Neural cell (in vitro differentiated cells): Measurements from ENCODE around the gene TRIO. TPM values are rescaled to one million over a fixed set of nuclear protein-coding genes. Genes with fewer than 3 reads are reported as not detected.

Source experiments
- H2AFZ ChIP-seq: fragments of 200-600, 300-800 bp; sonication (generic), shearing (Covaris generic); 2 replicates; pipeline ENCODE4 v1.6.0; 2014; ENCODE audit warnings: low read depth, mild to moderate bottlenecking, antibody characterized with exemption, low read length, moderate library complexity
- H3F3A ChIP-seq: fragments of 200-600 bp; shearing (Covaris generic); 2 replicates; pipeline ENCODE4 v1.6.1; 2016; ENCODE audit warnings: mild to moderate bottlenecking, moderate library complexity, mixed read lengths, antibody characterized with exemption, low read length; ENCODE audit not compliant: insufficient read depth, poor library complexity, severe bottlenecking
- H3K27ac ChIP-seq: fragments of 200-600, 300-800 bp; sonication (generic), shearing (Covaris generic); 2 replicates; pipeline ENCODE4 v1.5.1; 2014; ENCODE audit warnings: mild to moderate bottlenecking, low read length, moderate library complexity
- H3K27me3 ChIP-seq: fragments of 300-800, 200-600 bp; sonication (generic), shearing (Covaris generic); 2 replicates; pipeline ENCODE4 v1.6.0; 2014; ENCODE audit warnings: mild to moderate bottlenecking, low read depth, low read length, moderate library complexity; ENCODE audit not compliant: insufficient read depth
- H3K36me3 ChIP-seq: fragments of 300-800, 200-600 bp; sonication (generic), shearing (Covaris generic); 2 replicates; pipeline ENCODE4 v1.5.1; 2014; ENCODE audit warnings: mild to moderate bottlenecking, antibody characterized with exemption, low read length, moderate library complexity; ENCODE audit not compliant: insufficient read depth
- H3K4me2 ChIP-seq: fragments of 300-800, 200-600 bp; sonication (generic), shearing (Covaris generic); 2 replicates; pipeline ENCODE4 v1.6.0; 2014; ENCODE audit warnings: mild to moderate bottlenecking, low read length
- H3K4me3 ChIP-seq: fragments of 300-800, 200-600 bp; sonication (generic), shearing (Covaris generic); 2 replicates; pipeline ENCODE4 v1.5.1; 2014; ENCODE audit warnings: mild to moderate bottlenecking, low read length, moderate library complexity
- H3K79me2 ChIP-seq: fragments of 200-600 bp; shearing (Covaris generic); replicated peaks from 2 replicates; pipeline ENCODE4 v1.6.0; 2014; ENCODE audit warnings: mild to moderate bottlenecking, low read length, moderate library complexity; ENCODE audit not compliant: insufficient read depth
- H3K9ac ChIP-seq: fragments of 300-800, 200-600 bp; sonication (generic), shearing (Covaris generic); 2 replicates; pipeline ENCODE4 v1.6.1; 2016; ENCODE audit warnings: mild to moderate bottlenecking, low read length, mixed read lengths
- H3K9me2 ChIP-seq: fragments of 200-600 bp; shearing (Covaris generic); 2 replicates; pipeline ENCODE4 v1.6.1; 2016; ENCODE audit warnings: mild to moderate bottlenecking, low read length, mixed read lengths; ENCODE audit not compliant: insufficient read depth
- H3K9me3 ChIP-seq: fragments of 200-600, 300-800 bp; sonication (generic), shearing (Covaris generic); 2 replicates; pipeline ENCODE4 v1.6.1; 2016; ENCODE audit warnings: mild to moderate bottlenecking, mixed run types, low read length, moderate library complexity, mixed read lengths
- H4K20me1 ChIP-seq: fragments of 200-600 bp; shearing (Covaris generic); 2 replicates; pipeline ENCODE4 v1.6.1; 2016; ENCODE audit warnings: mild to moderate bottlenecking, mixed run types; ENCODE audit not compliant: insufficient read depth
- EP300 ChIP-seq: fragments of 450-650 bp; conservative IDR thresholded peaks from 2 replicates; pipeline ENCODE4 v1.6.1; 2014; ENCODE audit warnings: antibody characterized with exemption, mild to moderate bottlenecking, moderate library complexity; ENCODE audit not compliant: poor library complexity, severe bottlenecking
- EZH2 ChIP-seq: fragments of 200-600, 300-800 bp; shearing (Covaris generic), sonication (generic); IDR thresholded peaks from 2 replicates; pipeline ENCODE4 v1.6.1; 2014; ENCODE audit warnings: antibody characterized with exemption, low read length, borderline replicate concordance, mild to moderate bottlenecking; ENCODE audit not compliant: insufficient read depth, poor library complexity, severe bottlenecking
- MXI1 ChIP-seq: fragments of 450-650 bp; conservative IDR thresholded peaks from 2 replicates; pipeline ENCODE4 v1.6.1; 2014; ENCODE audit warnings: antibody characterized with exemption, mild to moderate bottlenecking; ENCODE audit not compliant: poor library complexity, severe bottlenecking
- POLR2AphosphoS5 ChIP-seq: IDR thresholded peaks from 2 replicates; pipeline ENCODE4 v1.6.1; 2012
- RAD21 ChIP-seq: fragments of 450-650 bp; conservative IDR thresholded peaks from 2 replicates; pipeline ENCODE4 v1.6.1; 2014; ENCODE audit warnings: antibody characterized with exemption, mild to moderate bottlenecking, moderate library complexity
- SMC3 ChIP-seq: fragments of 450-650 bp; conservative IDR thresholded peaks from 2 replicates; pipeline ENCODE4 v1.6.1; 2014; ENCODE audit warnings: antibody characterized with exemption, mild to moderate bottlenecking, moderate library complexity; ENCODE audit not compliant: poor library complexity
- TAF1 ChIP-seq: IDR thresholded peaks from 2 replicates; pipeline ENCODE4 v1.6.1; 2012; ENCODE audit warnings: low read depth
- polyA plus RNA-seq: library from polyadenylated mRNA; depleted of rRNA; stranded (reverse); fragments of >200 nt; gene quantifications from 2 replicates; pipeline ENCODE4 v1.2.3, GENCODE V29; 2014
- TF ChIP-seq, protein P1 (sequence below): IDR thresholded peaks from 2 replicates; pipeline ENCODE4 v1.6.1; 2012; ENCODE audit warnings: borderline replicate concordance
- TF ChIP-seq, protein P2 (sequence below): fragments of 450-650 bp; IDR thresholded peaks from 2 replicates; pipeline ENCODE4 v1.5.1; 2014; ENCODE audit warnings: antibody characterized with exemption, mild to moderate bottlenecking, moderate library complexity; ENCODE audit not compliant: poor library complexity, severe bottlenecking

Gene TRIO
- polyA plus RNA-seq, 1 donor from 2014 or later: 168 TPM

DNA sequence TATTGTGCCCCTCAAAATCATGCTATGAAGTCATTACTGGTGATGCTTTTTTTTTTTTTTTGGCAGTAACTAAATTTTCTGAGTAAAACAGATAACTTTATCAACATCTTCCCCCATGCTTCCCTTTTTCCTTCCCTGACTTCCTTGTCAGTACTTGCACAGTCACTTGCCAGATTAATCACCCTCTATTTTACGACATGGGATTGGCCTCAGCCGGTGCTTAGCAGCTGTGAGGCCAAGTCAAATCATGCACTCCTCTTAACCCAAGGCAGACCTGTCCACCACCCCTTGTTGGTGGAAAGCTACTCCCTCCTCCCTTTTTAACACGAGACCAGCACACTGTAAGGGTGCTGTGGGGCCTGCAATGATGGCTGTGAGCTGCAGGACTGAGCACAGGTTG is 320.5 kb downstream of the TRIO start:
- H3K4me2 ChIP-seq: no peak overlapping the region
- no peaks in the 10 kb centered on the region for H3K27me3 ChIP-seq
- no peak overlapping the region for H3K4me3 ChIP-seq
- no peak overlapping the region for H3K27ac ChIP-seq
- H3K36me3 ChIP-seq: peaks cover 7% of the 10 kb centered on the region
- H3F3A ChIP-seq: no peaks in the 10 kb centered on the region
- no peaks in the 10 kb centered on the region for H3K9me3 ChIP-seq
- H2AFZ ChIP-seq: no peak overlapping the region
- H3K79me2 ChIP-seq: no peaks in the 10 kb centered on the region
- no peaks in the 10 kb centered on the region for H4K20me1 ChIP-seq
- no peak overlapping the region for H3K9ac ChIP-seq
- TF ChIP-seq POLR2AphosphoS5 (no peak), MXI1 (no peak), RAD21 (no peak), EZH2 (no peak), EP300 (no peak)
- H3K9me2 ChIP-seq: no peaks in the 10 kb centered on the region

DNA sequence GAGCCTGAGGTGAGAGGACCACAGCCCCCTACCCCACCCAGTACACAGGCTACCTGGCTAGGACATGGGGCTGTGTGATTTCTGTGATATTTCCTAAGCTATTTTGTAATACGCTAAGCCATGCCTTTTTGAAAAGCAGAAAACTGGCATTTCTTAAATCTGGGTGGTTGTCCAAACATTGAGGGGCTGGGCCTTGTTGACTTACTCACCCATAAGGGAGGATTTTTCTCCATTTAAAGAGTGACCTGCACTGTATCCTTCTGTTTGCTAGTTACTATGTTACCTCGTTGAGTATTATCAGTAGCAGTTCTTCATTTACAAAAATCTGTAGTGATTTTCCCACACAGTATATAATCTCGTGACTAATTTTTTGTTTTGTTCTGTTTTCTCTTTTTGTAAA is 321.0 kb downstream of the TRIO start:
- Histone ChIP-seq H3K79me2 (no peaks in the 10 kb centered on the region), H3K27me3 (no peaks in the 10 kb centered on the region), H3K27ac (no peak overlapping the region), H3K4me3 (no peak overlapping the region), H3K9me3 (no peaks in the 10 kb centered on the region), H3K36me3 (peaks cover 7% of the 10 kb centered on the region), H3K9ac (no peak overlapping the region), H3F3A (no peaks in the 10 kb centered on the region), H3K4me2 (no peak overlapping the region), H2AFZ (no peak overlapping the region), H4K20me1 (no peaks in the 10 kb centered on the region), H3K9me2 (no peaks in the 10 kb centered on the region)
- TF ChIP-seq POLR2AphosphoS5 (no peak), SMC3 (no peak), MXI1 (no peak), TAF1 (no peak), EP300 (no peak), RAD21 (no peak), EZH2 (no peak)
- TF ChIP-seq, protein P1, sequence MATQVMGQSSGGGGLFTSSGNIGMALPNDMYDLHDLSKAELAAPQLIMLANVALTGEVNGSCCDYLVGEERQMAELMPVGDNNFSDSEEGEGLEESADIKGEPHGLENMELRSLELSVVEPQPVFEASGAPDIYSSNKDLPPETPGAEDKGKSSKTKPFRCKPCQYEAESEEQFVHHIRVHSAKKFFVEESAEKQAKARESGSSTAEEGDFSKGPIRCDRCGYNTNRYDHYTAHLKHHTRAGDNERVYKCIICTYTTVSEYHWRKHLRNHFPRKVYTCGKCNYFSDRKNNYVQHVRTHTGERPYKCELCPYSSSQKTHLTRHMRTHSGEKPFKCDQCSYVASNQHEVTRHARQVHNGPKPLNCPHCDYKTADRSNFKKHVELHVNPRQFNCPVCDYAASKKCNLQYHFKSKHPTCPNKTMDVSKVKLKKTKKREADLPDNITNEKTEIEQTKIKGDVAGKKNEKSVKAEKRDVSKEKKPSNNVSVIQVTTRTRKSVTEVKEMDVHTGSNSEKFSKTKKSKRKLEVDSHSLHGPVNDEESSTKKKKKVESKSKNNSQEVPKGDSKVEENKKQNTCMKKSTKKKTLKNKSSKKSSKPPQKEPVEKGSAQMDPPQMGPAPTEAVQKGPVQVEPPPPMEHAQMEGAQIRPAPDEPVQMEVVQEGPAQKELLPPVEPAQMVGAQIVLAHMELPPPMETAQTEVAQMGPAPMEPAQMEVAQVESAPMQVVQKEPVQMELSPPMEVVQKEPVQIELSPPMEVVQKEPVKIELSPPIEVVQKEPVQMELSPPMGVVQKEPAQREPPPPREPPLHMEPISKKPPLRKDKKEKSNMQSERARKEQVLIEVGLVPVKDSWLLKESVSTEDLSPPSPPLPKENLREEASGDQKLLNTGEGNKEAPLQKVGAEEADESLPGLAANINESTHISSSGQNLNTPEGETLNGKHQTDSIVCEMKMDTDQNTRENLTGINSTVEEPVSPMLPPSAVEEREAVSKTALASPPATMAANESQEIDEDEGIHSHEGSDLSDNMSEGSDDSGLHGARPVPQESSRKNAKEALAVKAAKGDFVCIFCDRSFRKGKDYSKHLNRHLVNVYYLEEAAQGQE: no peak
- TF ChIP-seq, protein P2, sequence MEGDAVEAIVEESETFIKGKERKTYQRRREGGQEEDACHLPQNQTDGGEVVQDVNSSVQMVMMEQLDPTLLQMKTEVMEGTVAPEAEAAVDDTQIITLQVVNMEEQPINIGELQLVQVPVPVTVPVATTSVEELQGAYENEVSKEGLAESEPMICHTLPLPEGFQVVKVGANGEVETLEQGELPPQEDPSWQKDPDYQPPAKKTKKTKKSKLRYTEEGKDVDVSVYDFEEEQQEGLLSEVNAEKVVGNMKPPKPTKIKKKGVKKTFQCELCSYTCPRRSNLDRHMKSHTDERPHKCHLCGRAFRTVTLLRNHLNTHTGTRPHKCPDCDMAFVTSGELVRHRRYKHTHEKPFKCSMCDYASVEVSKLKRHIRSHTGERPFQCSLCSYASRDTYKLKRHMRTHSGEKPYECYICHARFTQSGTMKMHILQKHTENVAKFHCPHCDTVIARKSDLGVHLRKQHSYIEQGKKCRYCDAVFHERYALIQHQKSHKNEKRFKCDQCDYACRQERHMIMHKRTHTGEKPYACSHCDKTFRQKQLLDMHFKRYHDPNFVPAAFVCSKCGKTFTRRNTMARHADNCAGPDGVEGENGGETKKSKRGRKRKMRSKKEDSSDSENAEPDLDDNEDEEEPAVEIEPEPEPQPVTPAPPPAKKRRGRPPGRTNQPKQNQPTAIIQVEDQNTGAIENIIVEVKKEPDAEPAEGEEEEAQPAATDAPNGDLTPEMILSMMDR: no peak

DNA sequence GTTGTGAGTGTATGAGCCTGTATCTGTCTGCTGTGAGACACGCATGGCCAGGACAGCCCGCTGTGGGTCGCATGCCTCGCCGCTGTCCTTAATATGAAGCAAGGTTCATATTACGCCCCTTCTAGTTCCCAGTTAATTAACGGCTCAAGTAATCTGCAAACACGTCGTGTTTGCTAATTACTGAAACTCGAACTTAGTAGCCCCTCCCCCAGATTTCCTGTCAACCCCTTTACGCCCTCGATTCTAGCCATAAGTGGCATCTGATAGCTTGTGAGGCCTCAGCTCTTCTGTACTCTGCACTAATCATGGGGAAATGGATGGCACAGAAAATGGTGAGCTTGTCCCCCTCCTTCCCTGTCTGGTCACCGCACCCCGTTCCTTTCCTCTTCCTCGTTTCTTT is 321.5 kb downstream of the TRIO start:
- TF ChIP-seq EZH2 (no peak), RAD21 (no peak), MXI1 (no peak), POLR2AphosphoS5 (no peak)
- TF ChIP-seq, protein P1: no peak
- H3K9ac ChIP-seq: no peak overlapping the region
- H3K27me3 ChIP-seq: no peaks in the 10 kb centered on the region
- no peaks in the 10 kb centered on the region for H3K9me3 ChIP-seq
- no peak overlapping the region for H3K27ac ChIP-seq
- no peak overlapping the region for H3K4me3 ChIP-seq
- H2AFZ ChIP-seq: no peak overlapping the region
- H3K79me2 ChIP-seq: no peaks in the 10 kb centered on the region
- no peaks in the 10 kb centered on the region for H3K9me2 ChIP-seq
- H3K4me2 ChIP-seq: no peak overlapping the region
- peaks cover 7% of the 10 kb centered on the region for H3K36me3 ChIP-seq
- H4K20me1 ChIP-seq: no peaks in the 10 kb centered on the region
- no peaks in the 10 kb centered on the region for H3F3A ChIP-seq
